Activated gamma-delta T cell treated with Interleukin-2 at 50 U/mL for 16 hours (primary cell): ENCODE results near the gene TMEM235.
"Not testable (repeated sequence)": the region's sequence is repeated elsewhere in the genome, so short reads cannot be mapped to it uniquely, and the experiment has no call there.

Experiments used
- DNase-seq: peaks from one replicate; pipeline ENCODE4 v3.0.0-alpha.2; 2020

Gene TMEM235

GRCh38 chr17:78219396-78220150 is 11.9 kb upstream of the TMEM235 start:
- DNase-seq, result no peak

DNA sequence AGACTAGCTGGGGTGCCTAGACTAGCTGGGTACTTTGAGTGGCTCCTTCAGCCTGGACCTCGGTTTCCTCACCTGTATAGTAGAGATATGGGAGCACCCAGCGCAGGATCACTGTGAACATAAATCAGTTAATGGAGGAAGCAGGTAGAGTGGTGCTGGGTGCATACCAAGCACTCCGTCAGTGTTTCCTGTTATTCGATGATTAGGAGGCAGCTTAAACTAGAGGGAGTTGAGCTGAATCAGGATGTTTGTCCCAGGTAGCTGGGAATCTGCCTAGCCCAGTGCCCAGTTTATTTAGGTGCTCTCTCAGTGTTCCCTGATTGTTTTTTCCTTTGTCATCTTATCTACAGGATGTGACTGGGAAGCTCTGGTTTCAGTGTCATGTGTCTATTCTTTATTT is 8.4 kb upstream of the TMEM235 start:
- DNase-seq, result no peak

GRCh38 chr17:78223765-78224164 is 7.7 kb upstream of the TMEM235 start:
- DNase-seq, result no peak

DNA sequence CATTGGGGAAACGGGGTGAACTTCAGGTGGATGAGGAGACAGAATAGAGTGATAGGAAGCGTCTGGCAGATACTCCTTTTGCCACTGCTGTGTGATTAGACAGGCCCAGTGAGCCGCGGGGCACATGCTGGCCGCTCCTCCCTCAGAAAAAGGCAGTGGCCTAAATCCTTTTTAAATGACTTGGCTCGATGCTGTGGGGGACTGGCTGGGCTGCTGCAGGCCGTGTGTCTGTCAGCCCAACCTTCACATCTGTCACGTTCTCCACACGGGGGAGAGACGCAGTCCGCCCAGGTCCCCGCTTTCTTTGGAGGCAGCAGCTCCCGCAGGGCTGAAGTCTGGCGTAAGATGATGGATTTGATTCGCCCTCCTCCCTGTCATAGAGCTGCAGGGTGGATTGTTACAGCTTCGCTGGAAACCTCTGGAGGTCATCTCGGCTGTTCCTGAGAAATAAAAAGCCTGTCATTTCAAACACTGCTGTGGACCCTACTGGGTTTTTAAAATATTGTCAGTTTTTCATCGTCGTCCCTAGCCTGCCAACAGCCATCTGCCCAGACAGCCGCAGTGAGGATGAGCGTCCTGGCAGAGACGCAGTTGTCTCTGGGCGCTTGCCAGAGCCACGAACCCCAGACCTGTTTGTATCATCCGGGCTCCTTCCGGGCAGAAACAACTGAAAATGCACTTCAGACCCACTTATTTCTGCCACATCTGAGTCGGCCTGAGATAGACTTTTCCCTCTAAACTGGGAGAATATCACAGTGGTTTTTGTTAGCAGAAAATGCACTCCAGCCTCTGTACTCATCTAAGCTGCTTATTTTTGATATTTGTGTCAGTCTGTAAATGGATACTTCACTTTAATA is 7.0 kb upstream of the TMEM235 start:
- no peak for DNase-seq

GRCh38 chr17:78225088-78225865 is 6.2 kb upstream of the TMEM235 start:
- DNase-seq, result no peak

DNA sequence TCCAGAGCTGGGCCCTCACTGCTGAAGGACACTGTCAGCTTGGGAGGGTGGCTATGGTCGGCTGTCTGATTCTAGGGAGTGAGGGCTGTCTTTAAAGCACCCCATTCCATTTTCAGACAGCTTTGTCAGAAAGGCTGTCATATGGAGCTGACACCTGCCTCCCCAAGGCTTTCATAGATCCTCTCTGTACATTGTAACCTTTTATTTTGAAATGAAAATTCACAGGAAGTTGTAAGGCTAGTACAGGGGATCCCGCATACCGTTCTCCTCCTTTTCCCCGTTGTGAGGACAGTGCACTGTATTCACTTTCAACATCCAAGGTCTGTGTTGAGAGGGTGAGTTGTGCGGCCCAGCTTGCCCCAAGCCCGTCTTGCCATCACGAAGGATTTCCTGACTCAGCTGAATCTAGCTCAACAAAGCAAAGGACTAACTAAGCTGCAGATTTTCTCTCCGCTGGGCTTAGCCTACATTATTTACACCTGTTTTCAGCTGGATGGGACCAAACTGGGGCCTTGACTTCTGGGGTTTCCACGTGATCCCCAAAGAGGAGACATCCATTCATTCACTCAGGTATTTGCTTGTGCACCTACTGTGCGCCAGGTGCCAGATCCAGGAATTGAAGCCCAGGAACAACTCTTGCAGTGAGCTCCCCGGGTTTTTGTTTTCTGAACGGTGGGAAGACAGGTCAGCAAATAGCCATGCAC is 5.2 kb upstream of the TMEM235 start:
- DNase-seq, result no peak

GRCh38 chr17:78226759-78227454 is 4.5 kb upstream of the TMEM235 start:
- DNase-seq, result no peak

DNA sequence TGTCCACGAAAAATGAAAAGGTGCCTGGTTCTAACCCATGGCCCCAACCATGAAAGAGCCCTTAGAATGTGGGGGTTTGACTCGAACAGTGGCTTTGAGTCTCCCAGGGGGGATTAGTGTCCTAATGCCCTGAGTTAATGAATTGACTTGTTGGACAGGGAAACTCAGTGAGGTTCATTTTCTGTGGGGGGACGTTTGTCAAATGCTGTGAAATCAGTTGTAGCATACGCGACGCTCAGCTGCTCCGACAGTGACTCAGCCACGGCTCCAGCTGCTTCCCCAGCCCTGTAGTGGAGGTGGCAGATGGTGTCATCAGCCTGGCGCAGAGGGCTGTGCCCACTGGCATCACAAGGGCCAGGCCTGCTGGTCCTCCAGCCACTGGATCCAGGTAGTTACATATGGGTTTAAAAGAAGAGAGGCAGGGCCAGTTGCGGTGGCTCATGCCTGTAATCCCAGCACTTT is 3.9 kb upstream of the TMEM235 start:
- no peak for DNase-seq

- no peak for DNase-seq
Observed at GRCh38 chr17:78228176-78228575, 3.3 kb upstream of the TMEM235 start.

DNA sequence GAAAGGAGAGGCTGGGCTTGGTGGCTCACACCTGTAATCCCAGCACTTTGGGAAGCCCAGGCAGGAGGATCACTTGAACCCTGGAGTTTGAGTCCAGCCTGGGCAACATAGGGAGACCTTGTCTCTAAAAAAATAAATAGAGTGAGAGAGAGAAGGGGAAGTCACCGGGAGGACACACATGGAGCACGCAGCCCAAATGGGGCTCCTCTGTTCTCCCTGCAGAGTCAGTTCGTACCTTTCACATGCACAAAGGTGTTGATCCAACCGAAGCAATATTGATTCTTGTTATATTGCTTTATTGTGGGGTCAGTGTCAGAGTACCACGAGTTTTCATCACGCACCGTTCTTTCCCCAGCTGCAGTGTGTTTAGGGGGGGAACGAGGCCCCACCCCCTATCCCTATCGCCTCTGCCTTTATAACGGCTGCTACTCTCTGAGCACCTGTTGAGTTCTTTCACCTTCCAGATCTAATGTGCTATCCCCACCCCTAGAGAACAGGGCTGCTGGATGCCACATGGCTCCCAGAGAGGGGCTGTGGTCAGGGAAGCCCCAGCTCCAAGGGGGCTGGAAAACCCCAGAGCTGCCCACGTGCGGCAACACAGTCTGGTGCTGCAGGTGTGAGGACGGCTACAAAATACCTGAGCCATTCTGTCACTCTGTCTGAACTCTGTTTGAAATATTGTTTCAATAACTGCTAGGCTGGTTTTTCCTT is 1.0 kb upstream of the TMEM235 start:
- no peak for DNase-seq

DNA sequence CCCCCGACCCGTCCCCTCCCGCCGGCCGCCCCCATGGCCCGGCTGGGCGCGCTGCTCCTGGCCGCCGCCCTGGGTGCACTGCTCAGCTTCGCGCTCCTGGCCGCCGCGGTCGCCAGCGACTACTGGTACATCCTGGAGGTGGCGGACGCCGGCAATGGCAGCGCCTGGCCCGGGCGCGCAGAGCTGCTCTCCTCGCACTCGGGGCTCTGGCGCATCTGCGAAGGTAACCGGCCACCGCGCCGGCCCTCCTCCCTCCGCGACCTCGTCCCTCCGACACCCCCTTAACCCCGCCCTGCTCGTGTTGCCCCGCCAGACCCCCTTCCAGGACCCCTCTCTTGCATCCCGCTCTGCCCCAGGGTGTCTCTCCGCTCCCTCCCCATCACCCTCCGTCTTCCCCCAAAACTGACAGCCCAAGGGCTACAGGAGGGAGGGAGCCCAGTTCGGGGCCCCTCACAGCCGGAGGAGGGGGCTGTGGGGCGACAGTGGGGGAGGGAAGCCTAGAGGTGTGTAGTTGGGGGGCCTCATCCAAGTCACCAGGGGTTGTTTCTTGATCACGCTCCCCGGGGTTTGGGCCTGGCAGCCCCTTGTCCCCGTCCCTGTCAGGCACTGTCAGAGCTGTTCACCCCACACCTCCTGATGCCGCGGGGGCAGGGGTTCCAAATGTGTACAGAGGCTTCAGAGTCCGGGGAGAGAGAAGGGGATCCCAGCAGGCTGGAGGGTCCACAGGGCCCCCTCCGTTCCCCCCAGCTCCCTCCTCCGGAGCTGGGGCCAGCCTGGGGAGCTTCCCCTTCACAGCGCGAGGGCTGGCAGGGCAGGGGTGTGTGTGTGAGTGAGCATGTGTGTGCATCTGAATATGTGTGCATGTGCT is 794 bp downstream of the TMEM235 start:
- DNase-seq, result no peak

DNA sequence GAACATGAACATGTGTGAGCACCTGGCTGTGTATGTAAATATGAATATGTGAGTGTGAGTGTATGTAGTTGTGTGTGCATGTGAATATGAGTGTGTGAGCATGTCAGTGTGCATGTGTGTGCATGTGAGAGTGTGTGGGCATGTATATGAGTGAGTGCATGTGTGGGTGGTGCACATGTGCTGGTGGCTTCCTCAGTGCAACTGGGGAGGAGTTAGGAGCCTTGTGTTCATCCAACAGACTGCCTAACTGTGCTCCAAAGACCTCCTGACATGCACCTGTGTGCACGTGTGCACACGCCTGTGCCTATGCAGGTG is 1.4 kb downstream of the TMEM235 start:
- no peak for DNase-seq

DNA sequence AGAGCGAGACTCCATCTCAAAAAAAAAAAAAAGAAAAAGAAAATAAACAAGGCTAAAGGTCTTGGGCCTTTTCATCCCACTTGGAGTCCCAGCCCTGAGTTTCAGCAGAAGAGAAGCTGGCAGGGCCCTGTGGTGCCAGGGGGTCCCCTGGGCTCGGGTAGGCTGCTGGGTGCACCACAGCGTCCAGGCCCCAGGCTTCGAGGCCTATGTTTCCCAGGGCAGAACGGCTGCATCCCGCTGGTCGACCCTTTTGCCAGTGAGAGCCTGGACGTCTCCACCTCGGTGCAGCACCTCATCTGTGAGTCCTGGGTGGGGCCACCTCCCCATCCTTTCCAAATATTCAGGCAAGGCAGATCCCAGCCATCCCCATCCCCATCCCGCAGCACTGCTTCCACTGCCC is 2.2 kb downstream of the TMEM235 start:
- DNase-seq, result no peak

DNA sequence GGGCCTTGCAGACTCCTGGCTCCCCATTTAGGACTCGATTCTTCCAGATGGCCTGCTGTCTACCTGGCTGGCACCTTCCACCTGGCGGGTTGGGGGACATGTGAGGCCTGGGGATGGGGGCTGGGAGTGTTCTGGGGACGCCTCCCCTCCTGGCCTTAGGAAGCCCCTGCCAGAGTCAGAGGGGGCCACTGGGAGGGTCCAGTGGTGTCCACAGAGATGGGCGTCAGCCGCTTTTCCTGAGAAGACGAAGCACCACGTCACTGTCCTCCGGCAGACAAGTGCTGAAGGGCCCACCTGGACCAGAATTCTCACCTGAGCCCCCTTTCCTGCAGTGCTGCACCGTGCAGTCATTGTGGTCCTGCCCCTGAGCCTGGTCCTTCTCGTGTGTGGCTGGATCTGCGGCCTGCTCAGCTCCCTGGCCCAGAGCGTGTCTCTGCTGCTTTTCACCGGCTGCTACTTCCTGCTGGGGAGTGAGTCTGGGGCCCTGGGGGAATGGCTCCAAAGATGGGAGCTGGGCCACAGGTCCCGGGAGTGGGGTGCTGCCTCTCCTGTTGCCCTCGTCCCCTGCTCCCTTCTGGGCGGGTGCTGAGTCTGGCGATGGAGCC is 2.9 kb downstream of the TMEM235 start:
- DNase-seq, result no peak

- not testable (repeated sequence) for DNase-seq
Observed at GRCh38 chr17:78235022-78235421, 3.6 kb downstream of the TMEM235 start.

GRCh38 chr17:78235885-78236284 is 4.5 kb downstream of the TMEM235 start:
- no peak for DNase-seq

GRCh38 chr17:78236362-78237127 is 5.1 kb downstream of the TMEM235 start:
- no peak for DNase-seq

DNA sequence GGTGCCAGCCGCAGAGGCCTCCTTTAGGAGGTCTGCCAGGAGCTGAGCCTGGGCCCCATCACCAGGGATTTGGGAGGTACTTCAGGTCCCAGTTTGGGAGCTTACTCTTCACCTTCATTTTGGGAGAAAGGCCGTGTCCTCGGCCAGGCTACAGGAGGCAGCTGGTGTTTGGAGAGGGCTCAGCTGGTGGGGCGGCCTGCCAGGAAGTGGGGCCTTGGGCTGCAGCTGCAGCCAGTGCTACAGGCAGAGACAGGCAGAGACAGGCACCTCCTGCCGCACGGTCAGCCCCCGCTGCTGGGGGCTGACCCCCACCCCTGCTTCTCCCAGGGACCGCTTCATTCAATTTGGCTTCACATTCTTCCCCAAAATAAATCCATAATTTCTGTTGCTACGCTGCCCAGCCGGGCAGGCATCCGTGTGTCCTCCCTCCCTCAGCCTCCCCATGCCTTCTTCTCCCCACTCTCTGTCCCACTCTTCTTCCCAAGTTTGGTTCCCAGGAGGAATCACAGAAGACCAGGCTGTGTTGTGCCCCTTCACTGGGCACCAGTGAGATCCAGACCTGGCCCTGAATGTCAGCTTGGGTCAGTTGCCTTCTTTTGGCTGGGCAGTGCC is 6.1 kb downstream of the TMEM235 start:
- DNase-seq, result no peak
